Stimulated activated CD4-positive, alpha-beta T cell treated with anti-CD3 and anti-CD28 coated beads, Interleukin-4, amount 100 ng/mL, for 24 hours (primary cell): ENCODE results near the gene ZNF248.
"Not testable (repeated sequence)": the region's sequence is repeated elsewhere in the genome, so short reads cannot be mapped to it uniquely, and the experiment has no call there.

Experiments
- DNase-seq: peaks from one replicate; pipeline ENCODE4 v3.0.0-alpha.2; 2020

Gene ZNF248

GRCh38 chr10:37857287-37858211, at the start of gene ZNF248:
Gene ZNF248 (minus strand): TSS chr10:37857610. CDS start chr10:37856310, 1,300 bp downstream.
- DNase-seq, result peak; percentile 95

GRCh38 chr10:37906382-37906781, 49.0 kb upstream of the ZNF248 start:
- DNase-seq, result no peak

- no peak for DNase-seq
Observed at GRCh38 chr10:37896436-37896835, 39.0 kb upstream of the ZNF248 start.

GRCh38 chr10:37895674-37896073, 38.3 kb upstream of the ZNF248 start:
- no peak for DNase-seq

- no peak for DNase-seq
Observed at GRCh38 chr10:37885850-37886249, 28.4 kb upstream of the ZNF248 start.

- DNase-seq, result no peak
Observed at GRCh38 chr10:37872955-37873354, 15.5 kb upstream of the ZNF248 start.

- DNase-seq, result no peak
Observed at GRCh38 chr10:37872283-37872682, 14.9 kb upstream of the ZNF248 start.

- no peak for DNase-seq
Observed at GRCh38 chr10:37871568-37872251, 14.3 kb upstream of the ZNF248 start.

GRCh38 chr10:37871143-37871542, 13.7 kb upstream of the ZNF248 start:
- DNase-seq, result no peak

GRCh38 chr10:37868796-37869195, 11.4 kb upstream of the ZNF248 start:
- DNase-seq, result no peak

- DNase-seq, result no peak
Observed at GRCh38 chr10:37865957-37866803, 8.8 kb upstream of the ZNF248 start.

- no peak for DNase-seq
Observed at GRCh38 chr10:37865264-37865663, 7.9 kb upstream of the ZNF248 start.

GRCh38 chr10:37860494-37861190, 3.2 kb upstream of the ZNF248 start:
- no peak for DNase-seq

- not testable (repeated sequence) for DNase-seq
Observed at GRCh38 chr10:37859270-37859669, 1.9 kb upstream of the ZNF248 start.

- DNase-seq, result peak; percentile 19
Observed at GRCh38 chr10:37856881-37857286, 526 bp downstream of the ZNF248 start.

GRCh38 chr10:37855636-37856035, 1.8 kb downstream of the ZNF248 start:
- DNase-seq, result no peak

GRCh38 chr10:37854626-37855025, 2.8 kb downstream of the ZNF248 start:
- no peak for DNase-seq

- DNase-seq, result no peak
Observed at GRCh38 chr10:37844644-37845043, 12.8 kb downstream of the ZNF248 start.

- no peak for DNase-seq
Observed at GRCh38 chr10:37839243-37839642, 18.2 kb downstream of the ZNF248 start.

GRCh38 chr10:37831495-37832333, 25.7 kb downstream of the ZNF248 start:
- DNase-seq, result no peak

- no peak for DNase-seq
Observed at GRCh38 chr10:37826806-37827205, 30.6 kb downstream of the ZNF248 start.

GRCh38 chr10:37821237-37821636, 36.2 kb downstream of the ZNF248 start:
- no peak for DNase-seq
